Transverse colon (tissue), 4 donors: ENCODE data around the gene BTRC.

ENCODE experiments used
- EP300 ChIP-seq: sonication (generic); formaldehyde crosslinking; IDR thresholded peaks from one replicate; pipeline ENCODE4 v1.6.1; 2017; ENCODE audit warnings: antibody characterized with exemption, low read depth
- POLR2A ChIP-seq: fragments of 450-650 bp; IDR thresholded peaks from one replicate; pipeline ENCODE4 v1.6.1; 2016; ENCODE audit warnings: antibody characterized with exemption, mild to moderate bottlenecking, moderate library complexity
- POLR2AphosphoS5 ChIP-seq, 3 donors: sonication (generic); formaldehyde crosslinking; IDR thresholded peaks; one replicate each; pipeline ENCODE4 v1.6.1; 2016; ENCODE audit warnings: antibody characterized with exemption in 3 of 3
- TF ChIP-seq, protein P1 (sequence below), 5 experiments: fragments of 200-600 bp in 3 of 5; fragments of 450-650 bp in 2 of 5; sonication (generic) in 3 of 5; IDR thresholded peaks; 1 replicate in 2 of 5; 2 replicates in 3 of 5; pipeline ENCODE4 v1.5.1; 2016 to 2017; ENCODE audit warnings: antibody characterized with exemption in 5 of 5, inconsistent platforms in 3 of 5, mild to moderate bottlenecking in 2 of 5, moderate library complexity in 1 of 5

DNA sequence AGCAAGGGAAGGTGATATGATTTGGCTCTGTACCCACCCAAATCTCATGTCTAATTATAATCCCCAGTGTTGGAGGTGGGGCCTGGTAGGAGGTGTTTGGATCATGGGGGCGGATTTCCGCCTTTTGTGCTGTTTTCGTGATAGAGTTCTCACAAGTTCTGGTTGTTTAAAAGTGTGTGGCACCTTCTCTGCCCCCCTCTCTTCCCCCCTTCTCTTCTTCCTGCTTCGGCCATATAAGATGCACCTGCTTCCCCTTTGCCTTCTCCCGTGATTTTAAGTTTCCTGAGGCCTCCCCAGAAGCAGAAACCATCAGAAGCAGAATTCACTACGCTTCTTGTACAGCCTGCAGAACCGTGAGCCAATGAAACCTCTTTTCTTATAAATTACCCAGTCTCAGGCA is 21.1 kb downstream of the BTRC start:
- TF ChIP-seq POLR2AphosphoS5 (IDR thresholded peaks at IDR 0.05), result no peak
- TF ChIP-seq, protein P1, sequence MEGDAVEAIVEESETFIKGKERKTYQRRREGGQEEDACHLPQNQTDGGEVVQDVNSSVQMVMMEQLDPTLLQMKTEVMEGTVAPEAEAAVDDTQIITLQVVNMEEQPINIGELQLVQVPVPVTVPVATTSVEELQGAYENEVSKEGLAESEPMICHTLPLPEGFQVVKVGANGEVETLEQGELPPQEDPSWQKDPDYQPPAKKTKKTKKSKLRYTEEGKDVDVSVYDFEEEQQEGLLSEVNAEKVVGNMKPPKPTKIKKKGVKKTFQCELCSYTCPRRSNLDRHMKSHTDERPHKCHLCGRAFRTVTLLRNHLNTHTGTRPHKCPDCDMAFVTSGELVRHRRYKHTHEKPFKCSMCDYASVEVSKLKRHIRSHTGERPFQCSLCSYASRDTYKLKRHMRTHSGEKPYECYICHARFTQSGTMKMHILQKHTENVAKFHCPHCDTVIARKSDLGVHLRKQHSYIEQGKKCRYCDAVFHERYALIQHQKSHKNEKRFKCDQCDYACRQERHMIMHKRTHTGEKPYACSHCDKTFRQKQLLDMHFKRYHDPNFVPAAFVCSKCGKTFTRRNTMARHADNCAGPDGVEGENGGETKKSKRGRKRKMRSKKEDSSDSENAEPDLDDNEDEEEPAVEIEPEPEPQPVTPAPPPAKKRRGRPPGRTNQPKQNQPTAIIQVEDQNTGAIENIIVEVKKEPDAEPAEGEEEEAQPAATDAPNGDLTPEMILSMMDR (IDR thresholded peaks at IDR 0.05), result no peak
- no peak for TF ChIP-seq EP300
- TF ChIP-seq POLR2A, result no peak
